Pons (tissue), 1 donor: ENCODE results near the gene FADS1.

Experiments used
- DNase-seq: peaks from one replicate; pipeline ENCODE4 v3.0.0-alpha.2; 2016; ENCODE audit warnings: low spot score

FADS1 gene

DNA sequence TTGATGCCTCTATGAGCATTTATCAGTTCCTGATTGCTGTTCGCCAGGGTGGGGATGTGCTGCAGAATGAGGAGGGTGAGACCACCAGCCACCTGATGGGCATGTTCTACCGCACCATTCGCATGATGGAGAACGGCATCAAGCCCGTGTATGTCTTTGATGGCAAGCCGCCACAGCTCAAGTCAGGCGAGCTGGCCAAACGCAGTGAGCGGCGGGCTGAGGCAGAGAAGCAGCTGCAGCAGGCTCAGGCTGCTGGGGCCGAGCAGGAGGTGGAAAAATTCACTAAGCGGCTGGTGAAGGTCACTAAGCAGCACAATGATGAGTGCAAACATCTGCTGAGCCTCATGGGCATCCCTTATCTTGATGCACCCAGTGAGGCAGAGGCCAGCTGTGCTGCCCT lies 21.3 kb downstream of the FADS1 start:
- no peak for DNase-seq

- DNase-seq = no peak
Observed at GRCh38 chr11:61794579-61794978, 22.2 kb downstream of the FADS1 start.

GRCh38 chr11:61793829-61794204 lies 23.0 kb downstream of the FADS1 start:
- no peak for DNase-seq

DNA sequence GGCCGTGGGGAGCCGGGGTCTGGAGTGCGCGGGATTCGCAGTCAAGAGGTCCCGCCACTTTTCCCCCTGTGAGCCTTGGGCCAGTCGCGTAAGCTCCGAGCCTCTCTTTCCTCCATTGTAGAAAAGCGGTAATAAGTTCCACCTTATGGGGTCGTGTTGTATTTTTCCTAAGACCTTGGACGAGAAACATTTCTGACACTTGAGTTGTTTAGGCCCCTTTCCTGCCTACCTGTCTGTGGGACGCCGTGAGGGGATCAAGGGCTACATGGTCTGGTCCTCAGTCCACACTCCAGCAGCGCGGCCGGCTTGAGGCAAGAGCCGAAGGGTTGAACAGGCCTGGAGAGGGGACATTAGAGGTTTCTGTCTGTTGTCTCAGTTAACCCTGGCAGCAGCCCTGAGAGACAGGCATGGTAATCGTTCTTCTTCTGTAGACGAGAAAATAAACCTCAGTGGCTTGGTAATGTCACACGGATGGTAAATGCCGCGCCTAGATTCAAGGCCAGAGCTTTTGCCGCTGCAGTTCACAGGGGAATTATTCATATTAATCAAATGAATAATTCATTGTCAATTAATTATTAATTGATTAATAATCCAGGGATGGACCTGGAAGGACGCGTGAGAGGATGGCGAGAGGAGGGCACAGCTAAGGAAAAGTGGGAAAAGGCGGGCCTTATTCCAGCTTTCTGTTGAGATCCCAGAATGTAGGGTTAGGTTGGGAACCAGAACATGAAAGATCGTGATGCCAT lies 23.5 kb downstream of the FADS1 start:
- DNase-seq = no peak

DNA sequence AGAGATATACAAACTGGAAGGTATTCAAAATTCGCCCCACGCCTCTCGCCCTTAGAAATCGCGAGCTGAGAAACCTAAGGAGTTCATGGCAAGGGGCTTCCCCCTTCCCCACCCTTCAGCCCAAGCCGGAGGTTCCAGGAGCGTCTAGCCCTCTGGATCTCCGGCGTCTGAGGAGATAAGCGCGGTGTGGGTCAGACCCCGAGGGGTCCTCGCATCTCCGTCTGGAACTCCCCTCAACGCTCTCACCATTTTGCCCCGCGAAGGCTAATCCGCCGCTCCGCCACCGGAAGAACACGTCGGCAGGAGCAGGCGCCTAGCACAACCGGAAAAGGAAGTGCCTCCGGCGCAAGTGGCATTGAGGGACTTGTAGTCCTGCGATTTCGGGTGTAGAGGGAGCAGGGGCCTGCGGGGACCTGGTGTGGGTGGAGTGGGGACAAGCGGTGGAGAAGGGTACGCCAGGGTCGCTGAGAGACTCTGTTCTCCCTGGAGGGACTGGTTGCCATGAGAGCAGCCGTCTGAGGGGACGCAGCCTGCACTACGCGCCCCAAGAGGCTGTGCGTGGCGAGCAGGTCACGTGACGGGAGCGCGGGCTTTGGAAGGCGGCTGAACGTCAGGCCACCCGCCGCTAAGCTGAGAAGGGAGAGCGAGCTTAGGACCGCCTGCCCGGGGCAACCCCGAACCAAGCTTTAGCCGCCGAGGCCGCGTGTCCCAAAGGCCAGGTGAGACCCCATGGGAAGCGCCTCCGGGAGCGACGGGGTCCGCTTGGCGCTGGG lies 24.3 kb downstream of the FADS1 start, which contains the start of the genes FEN1 and TMEM258:
TSS of gene FEN1 (plus strand) at position 602 of the 773 bp plus-strand sequence. CDS start 2,451 bp downstream, outside the sequence.
TSS of gene TMEM258 (minus strand) at position 290 of the 773 bp plus-strand sequence. CDS start at position 249, 41 bp downstream.
- peak; percentile 96 for DNase-seq

GRCh38 chr11:61791737-61792309 lies 25.0 kb downstream of the FADS1 start:
- peak; percentile 99 for DNase-seq

DNA sequence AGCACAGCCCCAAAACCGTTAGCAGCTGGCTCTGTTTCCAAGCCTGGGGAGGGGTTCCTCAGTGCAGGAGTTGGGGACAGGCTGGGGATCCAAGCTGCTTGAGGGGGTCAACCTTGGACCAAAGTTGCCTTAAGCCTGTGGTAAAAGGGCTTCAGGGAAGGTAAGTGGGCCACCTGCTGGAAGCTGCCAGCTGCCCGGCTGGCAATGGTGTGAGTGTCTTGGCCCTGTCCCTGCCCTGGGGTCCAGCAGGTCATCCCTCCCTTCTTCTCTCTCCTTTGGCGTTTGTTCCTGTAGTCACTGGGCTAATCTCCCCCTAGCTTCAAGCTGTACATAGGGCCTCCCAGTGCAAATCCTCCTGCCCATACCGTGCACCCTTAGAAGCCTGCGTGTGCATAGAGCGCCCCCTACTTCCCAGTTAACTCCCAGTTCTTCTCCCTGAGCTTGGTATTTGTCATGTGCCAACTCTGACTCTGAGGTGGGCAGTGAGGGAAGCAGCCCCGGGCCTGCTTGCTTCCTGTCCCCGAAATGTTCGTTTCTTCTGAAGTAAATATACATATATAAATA lies 28.8 kb downstream of the FADS1 start:
- DNase-seq = peak; percentile 92

DNA sequence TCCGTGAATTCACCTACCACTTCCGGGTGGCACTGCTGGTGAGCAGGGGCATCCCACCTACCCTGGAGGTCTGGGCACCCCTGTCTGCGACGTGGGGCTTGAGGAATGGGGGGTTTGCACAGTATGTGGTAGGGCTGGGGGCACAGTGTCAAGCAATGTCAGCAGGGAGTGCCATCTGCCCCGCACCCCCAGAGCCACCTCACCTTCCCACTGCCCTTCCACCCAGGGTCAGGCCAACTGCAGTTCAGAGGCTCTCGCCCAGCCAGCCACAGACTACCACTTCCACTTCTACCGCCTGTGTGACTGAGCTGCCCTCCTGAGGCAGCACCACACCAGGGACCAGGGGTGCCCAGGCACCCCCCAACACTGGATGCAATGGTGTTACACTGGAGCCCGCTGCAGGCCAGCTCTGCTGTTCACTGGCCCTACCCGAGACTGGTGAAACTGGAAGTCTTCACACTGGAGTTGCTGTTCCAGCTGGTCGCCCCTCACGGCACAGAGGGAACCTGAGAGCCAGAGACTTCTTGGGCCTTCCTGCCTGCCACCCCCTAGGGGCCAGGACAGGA lies 30.9 kb downstream of the FADS1 start:
- no peak for DNase-seq

GRCh38 chr11:61784506-61784805 lies 32.3 kb downstream of the FADS1 start:
- DNase-seq = no peak

DNA sequence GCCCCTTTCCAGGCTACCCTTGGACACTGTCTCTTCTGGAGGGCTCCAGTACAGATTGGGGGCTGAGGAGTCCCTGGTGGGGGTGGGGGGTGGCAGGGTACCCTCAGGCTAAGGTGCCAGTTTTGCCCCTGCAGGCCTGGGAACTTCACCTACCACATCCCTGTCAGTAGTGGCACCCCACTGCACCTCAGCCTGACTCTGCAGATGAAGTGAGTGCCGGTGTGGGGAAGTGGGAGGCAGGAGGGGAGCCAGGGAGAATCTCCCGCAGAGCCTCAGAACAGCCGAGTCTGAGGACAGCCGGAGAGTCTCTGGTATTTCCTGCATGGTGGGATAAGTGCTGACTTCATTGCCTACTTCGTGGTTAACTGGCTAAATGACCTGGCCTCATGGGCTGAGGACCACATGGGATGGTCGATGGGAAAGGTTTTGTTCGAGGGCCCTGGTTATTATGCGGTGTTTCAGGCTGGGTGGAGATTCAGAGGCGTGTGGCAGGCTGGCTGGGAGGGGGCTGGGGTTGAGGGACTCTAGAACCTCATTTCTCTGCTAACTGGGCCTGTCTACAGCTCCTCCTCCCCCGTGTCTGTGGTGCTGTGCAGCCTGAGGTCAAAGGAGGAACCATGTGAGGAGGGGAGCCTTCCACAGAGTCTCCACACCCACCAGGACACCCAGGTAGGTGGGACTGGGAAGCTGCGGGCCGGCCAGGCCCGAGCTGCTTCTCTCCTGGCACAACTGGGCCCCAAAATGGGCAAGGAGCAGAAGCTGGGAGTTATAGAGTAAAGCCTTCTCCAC lies 32.9 kb downstream of the FADS1 start:
- no peak for DNase-seq

- DNase-seq = no peak
Observed at GRCh38 chr11:61782841-61783240, 34.0 kb downstream of the FADS1 start.

GRCh38 chr11:61782299-61782698 lies 34.5 kb downstream of the FADS1 start:
- no peak for DNase-seq

- DNase-seq = no peak
Observed at GRCh38 chr11:61781585-61781984, 35.2 kb downstream of the FADS1 start.

DNA sequence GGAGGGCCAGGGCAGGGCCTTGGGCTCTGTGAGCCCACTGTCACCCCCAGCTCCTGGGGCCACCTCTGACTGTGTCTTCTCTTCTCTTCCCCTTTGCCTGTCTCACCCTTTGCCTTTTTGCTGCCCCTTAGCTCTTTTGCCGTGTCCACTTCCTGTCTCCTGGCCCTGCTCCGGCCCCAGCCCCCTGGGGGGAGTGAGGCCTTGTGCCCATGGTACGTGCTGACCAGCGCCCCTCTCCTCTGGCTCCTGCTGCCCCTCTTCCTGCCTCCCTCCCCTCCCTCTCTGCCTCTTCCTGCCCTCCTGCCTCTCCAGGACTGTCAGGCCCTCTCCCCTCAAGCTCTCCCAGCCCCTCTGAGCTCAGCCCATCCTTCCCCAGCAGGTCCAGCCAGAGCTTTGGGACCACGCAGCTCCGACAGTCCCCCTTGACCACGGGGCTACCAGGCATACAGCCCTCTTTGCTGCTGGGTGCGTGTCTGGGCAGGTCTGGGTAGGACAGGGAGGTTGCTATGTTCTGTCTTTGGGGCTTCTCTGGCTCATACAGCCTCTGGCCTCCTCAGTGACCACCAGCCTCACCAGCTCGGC lies 36.1 kb downstream of the FADS1 start:
- no peak for DNase-seq

DNA sequence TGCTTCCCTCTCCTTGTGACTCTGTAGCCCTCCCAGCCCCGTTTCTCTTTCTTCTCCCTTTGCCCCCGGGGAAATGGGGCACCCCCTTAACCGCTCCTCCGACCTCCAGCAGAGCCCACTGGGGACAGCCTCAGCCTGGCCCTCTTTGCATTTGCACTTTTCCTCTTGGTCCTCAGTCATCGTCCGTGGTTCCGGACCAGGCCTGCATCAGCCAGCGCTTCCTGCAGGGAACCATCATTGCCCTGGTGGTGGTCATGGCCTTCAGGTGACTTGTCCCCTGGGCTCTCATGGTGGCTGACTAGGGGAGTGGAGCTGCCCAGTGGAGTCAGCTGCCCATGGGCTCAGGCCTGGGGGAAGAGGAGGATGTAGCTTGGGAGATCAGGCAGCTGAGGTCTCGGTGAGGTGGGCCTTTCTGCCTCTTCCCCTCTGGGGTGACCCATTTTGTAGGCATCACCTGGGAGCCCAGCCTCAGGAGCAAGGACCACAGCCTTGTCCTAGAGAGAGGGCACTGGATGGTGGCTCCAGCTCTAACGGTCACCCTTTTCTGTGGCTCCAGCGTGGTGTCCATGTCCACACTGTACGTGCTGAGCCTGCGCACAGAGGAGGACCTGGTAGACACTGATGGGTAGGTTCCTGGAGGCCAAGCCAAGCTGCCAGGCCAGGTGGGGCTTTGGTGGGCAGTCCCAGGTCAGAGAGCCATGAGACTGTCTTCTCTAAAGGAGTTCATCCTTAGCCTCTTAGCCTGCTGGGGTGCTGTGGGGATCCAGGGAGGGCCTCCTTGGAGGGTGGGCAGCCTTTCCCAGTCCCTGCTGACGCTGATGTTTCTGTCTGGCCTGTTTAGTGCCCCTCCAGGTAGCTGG lies 36.9 kb downstream of the FADS1 start:
- no peak for DNase-seq

- no peak for DNase-seq
Observed at GRCh38 chr11:61778920-61779650, 37.7 kb downstream of the FADS1 start.

DNA sequence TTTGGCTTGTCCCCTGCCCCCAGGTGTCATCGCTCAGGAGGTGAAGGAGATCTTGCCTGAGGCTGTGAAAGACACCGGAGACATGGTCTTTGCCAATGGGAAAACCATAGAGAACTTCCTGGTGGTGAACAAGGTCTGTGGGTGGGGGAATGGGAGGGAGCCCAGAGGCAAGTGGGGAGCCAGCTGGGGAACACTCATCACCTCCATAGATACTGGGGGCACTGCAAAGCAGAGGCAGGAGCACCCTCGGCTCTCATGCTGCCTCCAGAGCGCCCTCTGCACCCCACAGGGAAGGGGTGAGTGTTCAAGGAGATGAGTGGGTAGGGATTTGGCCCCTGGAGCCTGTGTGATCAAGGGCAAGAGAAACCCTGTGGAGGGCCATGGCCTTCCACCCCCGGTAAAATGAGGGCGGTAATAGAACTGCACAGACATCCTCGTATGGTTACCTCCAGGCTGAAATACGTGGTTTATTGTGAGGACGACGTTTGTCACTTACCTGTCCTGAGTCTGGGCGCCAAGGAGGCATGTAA lies 38.4 kb downstream of the FADS1 start:
- DNase-seq = no peak

- DNase-seq = no peak
Observed at GRCh38 chr11:61777234-61778090, 39.3 kb downstream of the FADS1 start.
